SK-N-MC (cell line): ENCODE measurements around the gene C2orf72.

Source experiments
- DNase-seq: peaks from one replicate; pipeline ENCODE4 v3.0.0-alpha.2; 2011; ENCODE audit warnings: low read depth, low spot score
- H3K27ac ChIP-seq: fragments of 200-600 bp; sonication (generic); 2 replicates; pipeline ENCODE4 v1.5.1; 2016; ENCODE audit warnings: mixed run types
- H3K36me3 ChIP-seq: fragments of 200-600 bp; sonication (generic); 2 replicates; pipeline ENCODE4 v1.6.1; 2017; ENCODE audit warnings: antibody characterized with exemption, low read length, mixed read lengths; ENCODE audit not compliant: insufficient read depth
- H3K4me3 ChIP-seq: fragments of 200-600 bp; sonication (generic); 2 replicates; pipeline ENCODE4 v1.5.1; 2016
- H3K9ac ChIP-seq: fragments of 200-600 bp; sonication (generic); 2 replicates; pipeline ENCODE4 v1.8.0; 2017; ENCODE audit warnings: mixed run types, mixed read lengths; ENCODE audit not compliant: insufficient read length
- H3K9me3 ChIP-seq: fragments of 200-600 bp; sonication (generic); 2 replicates; pipeline ENCODE4 v1.6.1; 2017; ENCODE audit warnings: low read depth, mild to moderate bottlenecking, antibody characterized with exemption, low read length, moderate library complexity, mixed read lengths
- EZH2 ChIP-seq: fragments of 200-600 bp; sonication (generic); IDR thresholded peaks from one replicate; pipeline ENCODE4 v1.6.1; 2017; ENCODE audit warnings: antibody characterized with exemption
- FOXP2 ChIP-seq: optimal IDR thresholded peaks from 2 replicates; pipeline ENCODE3; 2011; ENCODE audit warnings: mild to moderate bottlenecking, moderate library complexity; ENCODE audit not compliant: insufficient read depth; ENCODE audit errors: extremely low read length, control extremely low read depth
- POLR2AphosphoS5 ChIP-seq: IDR thresholded peaks from 2 replicates; pipeline ENCODE4 v1.6.1; 2012; ENCODE audit warnings: mild to moderate bottlenecking, low read depth, low read length, borderline replicate concordance

The C2orf72 gene

DNA sequence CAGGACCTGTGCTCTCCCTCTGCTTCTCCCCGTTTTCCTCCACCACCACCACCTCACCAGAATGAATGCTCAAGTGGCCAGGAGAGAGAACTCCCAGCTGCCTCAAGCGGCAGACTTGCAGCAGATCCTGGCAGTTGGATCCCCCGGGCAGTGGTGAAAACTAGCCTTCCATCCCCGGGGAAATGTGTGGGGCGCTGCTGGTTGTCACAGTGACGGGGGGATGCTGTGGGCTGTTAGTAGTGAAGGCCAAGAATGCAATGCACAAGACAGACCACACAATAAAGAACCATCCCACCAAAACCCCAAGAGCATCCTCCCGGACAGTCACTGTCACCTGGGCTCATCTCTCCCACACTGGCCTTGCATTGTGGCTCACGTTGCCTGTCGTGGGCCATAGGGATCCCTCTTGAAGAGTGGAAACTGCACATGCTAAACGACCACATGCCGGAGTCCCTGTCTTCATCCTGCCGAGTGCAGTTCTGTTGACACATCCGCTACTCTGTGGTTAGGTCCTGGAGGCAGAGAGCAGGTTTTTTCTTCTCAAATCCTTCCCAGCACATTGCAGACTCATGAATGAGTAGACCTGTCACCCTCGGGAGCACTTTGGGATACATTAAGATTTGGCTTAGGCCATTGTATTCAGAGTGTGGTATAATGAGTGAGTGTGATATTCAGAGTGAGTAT is 27.9 kb upstream of the C2orf72 start:
- no peak overlapping the region for H3K9ac ChIP-seq
- H3K4me3 ChIP-seq, result no peak overlapping the region
- TF ChIP-seq EZH2 (no peak), POLR2AphosphoS5 (no peak), FOXP2 (no peak)
- H3K36me3 ChIP-seq, result no peaks in the 10 kb centered on the region
- no peak for DNase-seq
- H3K9me3 ChIP-seq, result no peaks in the 10 kb centered on the region
- H3K27ac ChIP-seq, result no peak overlapping the region

DNA sequence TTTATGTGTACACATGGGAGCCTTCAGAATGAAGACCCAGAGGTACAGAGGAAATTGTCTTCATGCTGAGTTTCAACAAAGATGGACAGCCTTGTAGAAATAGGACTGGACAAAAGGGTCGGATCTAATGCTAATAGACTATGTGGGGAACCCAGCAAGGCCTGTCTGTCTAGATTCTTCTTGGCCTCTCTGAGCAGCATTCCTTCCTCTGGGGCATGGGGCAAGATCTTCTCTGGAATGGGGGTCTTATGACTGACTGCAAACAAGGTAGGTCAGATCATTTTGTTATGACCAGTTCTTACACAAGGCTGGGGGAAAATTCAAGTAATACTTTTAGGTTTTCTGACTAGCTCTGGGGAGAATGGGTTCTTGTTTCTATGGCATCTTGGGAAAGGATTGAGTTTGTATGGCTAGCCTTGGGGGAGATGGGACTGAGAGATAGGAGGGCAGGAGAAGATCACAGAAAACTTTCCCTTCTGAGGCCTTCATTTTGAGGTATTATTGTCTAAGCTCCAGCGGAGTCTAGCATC is 27.1 kb upstream of the C2orf72 start:
- DNase-seq, result no peak
- no peak for TF ChIP-seq EZH2
- Histone ChIP-seq H3K36me3 (no peaks in the 10 kb centered on the region), H3K9me3 (no peaks in the 10 kb centered on the region), H3K27ac (no peak overlapping the region), H3K9ac (no peak overlapping the region), H3K4me3 (no peak overlapping the region)

- TF ChIP-seq POLR2AphosphoS5, result no peak
- TF ChIP-seq FOXP2, result no peak
- no peak for TF ChIP-seq EZH2
- Histone ChIP-seq H3K27ac (no peak overlapping the region), H3K4me3 (no peak overlapping the region), H3K9ac (no peak overlapping the region), H3K9me3 (no peaks in the 10 kb centered on the region), H3K36me3 (no peaks in the 10 kb centered on the region)
- no peak for DNase-seq
Measured at GRCh38 chr2:231011526-231011925, 25.8 kb upstream of the C2orf72 start.

DNA sequence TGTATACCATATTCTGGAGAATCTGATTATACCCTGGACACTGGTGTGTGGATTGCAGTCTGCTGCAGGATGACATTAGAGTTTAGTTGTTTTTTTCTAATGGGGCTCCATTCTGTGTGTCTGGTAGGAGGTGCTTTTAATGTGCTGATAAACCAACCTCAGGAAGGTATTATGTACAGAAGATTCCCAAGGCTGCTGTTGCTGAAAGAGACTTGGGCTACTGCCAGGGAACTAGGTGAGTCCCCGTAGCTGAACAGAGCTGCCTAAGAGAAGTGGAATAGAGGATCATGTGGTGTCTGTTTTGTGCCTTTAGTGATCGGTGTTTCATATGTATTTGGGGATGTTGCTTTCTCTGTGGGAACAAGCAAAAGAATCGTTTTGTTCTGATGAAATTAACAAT is 24.9 kb upstream of the C2orf72 start:
- DNase-seq, result no peak
- H3K36me3 ChIP-seq, result no peaks in the 10 kb centered on the region
- no peak overlapping the region for H3K4me3 ChIP-seq
- no peak overlapping the region for H3K27ac ChIP-seq
- no peaks in the 10 kb centered on the region for H3K9me3 ChIP-seq
- H3K9ac ChIP-seq, result no peak overlapping the region
- TF ChIP-seq POLR2AphosphoS5, result no peak
- TF ChIP-seq EZH2, result no peak
- TF ChIP-seq FOXP2, result no peak

GRCh38 chr2:231013820-231014219 is 23.5 kb upstream of the C2orf72 start:
- Histone ChIP-seq H3K36me3 (no peaks in the 10 kb centered on the region), H3K9ac (no peak overlapping the region), H3K27ac (no peak overlapping the region), H3K4me3 (no peak overlapping the region), H3K9me3 (no peaks in the 10 kb centered on the region)
- TF ChIP-seq EZH2 (no peak), POLR2AphosphoS5 (no peak), FOXP2 (no peak)
- no peak for DNase-seq

DNA sequence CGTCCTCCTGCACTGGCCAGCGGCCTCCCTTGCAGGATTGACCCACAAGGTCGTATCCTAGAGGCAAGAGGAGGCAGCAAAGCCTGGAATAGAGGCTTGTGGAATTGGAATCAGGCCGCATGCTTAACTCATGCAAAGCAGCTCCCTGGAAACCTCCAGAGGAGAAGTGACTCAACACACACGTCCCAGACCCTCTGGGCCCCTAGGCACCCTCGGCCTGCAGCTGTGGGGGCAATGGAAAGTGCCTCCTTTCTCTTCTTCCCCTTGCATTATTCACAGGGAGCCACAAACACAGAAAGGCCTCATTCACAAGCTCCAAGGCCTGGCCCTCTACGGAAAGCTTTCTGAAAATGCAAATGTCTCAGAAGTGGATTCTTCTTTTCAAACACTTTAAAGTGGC is 21.8 kb upstream of the C2orf72 start:
- no peak for TF ChIP-seq POLR2AphosphoS5
- no peak for TF ChIP-seq FOXP2
- TF ChIP-seq EZH2, result no peak

GRCh38 chr2:231015926-231016325 is 21.4 kb upstream of the C2orf72 start:
- H3K27ac ChIP-seq, result no peak overlapping the region

More for the DNA sequence above, 21.8 kb upstream of the C2orf72 start:
- no peak for DNase-seq
- Histone ChIP-seq H3K4me3 (no peak overlapping the region), H3K27ac (no peak overlapping the region), H3K9me3 (no peaks in the 10 kb centered on the region), H3K36me3 (no peaks in the 10 kb centered on the region), H3K9ac (no peak overlapping the region)

DNA sequence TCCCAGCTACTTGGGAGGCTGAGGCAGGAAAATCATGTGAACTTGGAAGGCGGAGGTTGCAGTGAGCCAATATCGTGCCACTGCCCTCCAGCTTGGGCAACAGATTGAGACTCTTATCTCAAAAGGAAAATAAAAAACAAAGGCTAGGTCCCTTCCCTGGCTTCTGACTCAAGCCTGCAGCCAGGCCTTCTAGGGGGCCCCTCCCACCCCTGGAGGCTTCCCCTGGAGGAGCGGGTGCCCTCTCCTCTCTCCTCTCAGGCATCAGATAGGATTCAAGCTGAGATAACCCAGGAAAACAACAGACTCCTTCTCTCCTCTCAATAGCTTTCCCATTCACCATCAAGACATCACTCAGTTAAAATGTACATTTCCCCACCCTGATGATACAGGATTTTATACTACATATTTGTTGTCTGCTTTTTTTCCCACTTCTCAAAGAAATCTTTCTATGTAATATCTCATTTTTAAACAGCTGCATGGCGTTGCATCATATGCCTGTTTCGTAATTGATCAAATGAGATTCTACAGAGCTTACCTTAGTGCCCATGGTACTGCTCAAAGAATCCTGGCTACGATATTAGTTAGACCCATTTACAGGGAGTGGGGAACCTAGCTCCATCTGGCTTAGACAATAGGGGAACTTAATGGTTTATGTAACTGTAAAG is 20.6 kb upstream of the C2orf72 start:
- H3K9ac ChIP-seq, result no peak overlapping the region
- H3K9me3 ChIP-seq, result no peaks in the 10 kb centered on the region
- peak; percentile 10 for DNase-seq
- TF ChIP-seq EZH2, result no peak
- no peak for TF ChIP-seq POLR2AphosphoS5
- no peak for TF ChIP-seq FOXP2
- no peak overlapping the region for H3K4me3 ChIP-seq
- H3K27ac ChIP-seq, result no peak overlapping the region
- H3K36me3 ChIP-seq, result no peaks in the 10 kb centered on the region

More at GRCh38 chr2:231015926-231016325, 21.4 kb upstream of the C2orf72 start:
- Histone ChIP-seq H3K9me3 (no peaks in the 10 kb centered on the region), H3K9ac (no peak overlapping the region), H3K36me3 (no peaks in the 10 kb centered on the region), H3K4me3 (no peak overlapping the region)
- TF ChIP-seq EZH2 (no peak), POLR2AphosphoS5 (no peak), FOXP2 (no peak)
- no peak for DNase-seq

DNA sequence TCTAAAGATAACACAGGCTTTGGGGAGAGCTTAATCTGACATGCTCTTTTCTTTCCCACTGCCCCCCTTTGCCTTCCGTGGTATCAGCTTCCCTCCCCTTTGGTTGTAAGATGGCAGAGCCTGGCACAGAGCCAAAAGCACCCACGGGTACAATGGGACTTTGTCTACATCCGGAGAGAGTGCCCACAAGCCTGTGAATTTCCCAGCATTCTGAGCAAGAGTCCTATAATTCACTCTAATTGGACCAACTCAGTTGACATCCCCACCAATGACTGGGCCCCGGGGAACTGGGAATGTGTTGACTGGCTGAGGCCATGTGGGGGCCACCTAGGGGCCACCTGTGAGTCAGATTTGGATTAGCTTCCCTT is 20.1 kb upstream of the C2orf72 start:
- H3K27ac ChIP-seq, result no peak overlapping the region
- H3K9me3 ChIP-seq, result no peaks in the 10 kb centered on the region
- no peak overlapping the region for H3K9ac ChIP-seq
- peak; percentile 2 for DNase-seq
- no peak overlapping the region for H3K4me3 ChIP-seq
- no peaks in the 10 kb centered on the region for H3K36me3 ChIP-seq
- TF ChIP-seq POLR2AphosphoS5, result no peak
- no peak for TF ChIP-seq EZH2
- no peak for TF ChIP-seq FOXP2
